Measurements from ENCODE around the gene OR6B2.

DNA sequence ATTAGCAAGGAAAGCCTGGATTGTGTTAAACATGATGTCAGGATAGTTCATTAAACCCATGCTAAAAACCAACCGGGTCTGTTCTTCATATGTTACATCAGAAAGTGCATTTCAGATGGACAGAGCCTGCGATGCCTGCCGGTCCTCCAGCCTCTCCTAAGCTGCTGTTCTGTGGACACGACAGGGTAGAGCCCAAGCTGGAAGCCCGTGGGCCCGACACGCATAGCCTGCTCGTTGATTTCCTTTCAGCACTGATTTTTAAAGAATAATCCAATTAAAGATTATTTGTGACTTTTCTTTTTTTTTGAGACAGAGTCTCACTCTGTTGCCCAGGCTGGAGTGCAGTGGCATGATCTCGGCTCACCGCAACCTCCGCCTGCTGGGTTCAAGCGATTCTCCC is 22.3 kb upstream of the OR6B2 start:
- no peak for TF ChIP-seq POLR2A (IDR thresholded peaks at IDR 0.05; ENCODE audit: low read depth, low read length)
- no peak for TF ChIP-seq POLR2AphosphoS5 (IDR thresholded peaks at IDR 0.05; ENCODE audit: low read depth, low read length)
- no peak for TF ChIP-seq TAF1 (IDR thresholded peaks at IDR 0.05; ENCODE audit: borderline replicate concordance, low read depth, low read length)

Data from GM12892 (cell line).